H1 (cell line): ENCODE data around the gene ITGA8. TPM values are rescaled to one million over a fixed set of nuclear protein-coding genes. Genes with fewer than 3 reads are reported as not detected.

Experiments
- CTCF ChIA-PET: fragments of 300-600 bp; sonication (Branson Sonifier 250); formaldehyde crosslinking; loops from one replicate; lab custom pipeline; 2021; ENCODE audit not compliant: partially characterized antibody; lab: Charles Lee
- POLR2A ChIA-PET: fragments of 300-600 bp; sonication (Branson Sonifier 250); formaldehyde crosslinking; loops from one replicate; lab custom pipeline; 2021; ENCODE audit warnings: inconsistent platforms; ENCODE audit not compliant: partially characterized antibody; lab: Charles Lee
- DNase-seq, 2 experiments: peaks; one replicate each; pipeline versions ENCODE4 v3.0.0 to v3.0.0-alpha.2; 2010 to 2022; ENCODE audit warnings: low spot score in 2 of 2, low read depth in 1 of 2, mixed read lengths in 1 of 2
- FAIRE-seq: peaks from 2 replicates; lab custom pipeline; 2011; peaks lifted over from hg19 to GRCh38; lab: Jason Lieb, UNC
- H2AFZ ChIP-seq: 2 replicates; pipeline ENCODE4 v1.8.1; 2012; ENCODE audit warnings: low read length, inconsistent platforms
- H2AK5ac ChIP-seq: 2 replicates; pipeline ENCODE4 v1.6.1; 2013; ENCODE audit warnings: low read depth, low read length
- H2BK120ac ChIP-seq: replicated peaks from 2 replicates; pipeline ENCODE3; 2013; ENCODE audit warnings: low read depth, low read length, inconsistent platforms
- H2BK12ac ChIP-seq: 2 replicates; pipeline ENCODE4 v1.6.1; 2013; ENCODE audit warnings: low read depth, low read length
- H2BK15ac ChIP-seq: 2 replicates; pipeline ENCODE4 v1.6.1; 2013; ENCODE audit warnings: low read length
- H2BK20ac ChIP-seq: 2 replicates; pipeline ENCODE4 v1.6.1; 2013; ENCODE audit warnings: low read length
- H2BK5ac ChIP-seq: 2 replicates; pipeline ENCODE4 v1.6.1; 2013; ENCODE audit warnings: low read depth, low read length
- H3K14ac ChIP-seq: 2 replicates; pipeline ENCODE4 v1.6.1; 2013; ENCODE audit warnings: inconsistent platforms; ENCODE audit not compliant: insufficient read length
- H3K18ac ChIP-seq: 2 replicates; pipeline ENCODE4 v1.6.1; 2013; ENCODE audit warnings: low read length; ENCODE audit errors: extremely low read depth
- H3K23ac ChIP-seq: 2 replicates; pipeline ENCODE4 v1.6.1; 2013; ENCODE audit warnings: inconsistent platforms; ENCODE audit not compliant: insufficient read length
- H3K23me2 ChIP-seq: 2 replicates; pipeline ENCODE4 v1.6.1; 2013; ENCODE audit warnings: low read depth, low read length
- H3K27ac ChIP-seq: 2 replicates; pipeline ENCODE4 v1.6.1; 2011; ENCODE audit warnings: low read depth, low read length, inconsistent platforms
- H3K27me3 ChIP-seq, 4 experiments: replicated peaks in 1 of 4; 1 replicate in 1 of 4; 2 replicates in 3 of 4; pipeline versions ENCODE4 v1.6.1 to v1.8.1; 2011 to 2013; ENCODE audit warnings: low read length in 3 of 4, mild to moderate bottlenecking in 3 of 4, inconsistent platforms in 2 of 4, mixed read lengths in 2 of 4, moderate library complexity in 1 of 4; ENCODE audit not compliant: control insufficient read depth in 3 of 4, insufficient read depth in 3 of 4; ENCODE audit errors: extremely low read depth in 1 of 4
- H3K36me3 ChIP-seq, 4 experiments: 2 replicates each; pipeline versions ENCODE4 v1.6.1 to v1.8.1; 2011 to 2013; ENCODE audit warnings: mild to moderate bottlenecking in 4 of 4, low read length in 3 of 4, moderate library complexity in 2 of 4, control low read depth in 1 of 4, inconsistent platforms in 1 of 4; ENCODE audit not compliant: insufficient read depth in 4 of 4, control insufficient read depth in 2 of 4
- H3K4ac ChIP-seq: replicated peaks from 2 replicates; pipeline ENCODE3; 2013; ENCODE audit warnings: low read length, low read depth, mixed read lengths, inconsistent platforms; ENCODE audit not compliant: insufficient read length
- H3K4me1 ChIP-seq, 4 experiments: replicated peaks in 1 of 4; 1 replicate in 1 of 4; 2 replicates in 3 of 4; pipeline versions ENCODE4 v1.6.1 to v1.8.1; 2011 to 2013; ENCODE audit warnings: low read length in 3 of 4, inconsistent platforms in 2 of 4, mixed read lengths in 1 of 4; ENCODE audit not compliant: insufficient read depth in 4 of 4, control insufficient read depth in 3 of 4
- H3K4me2 ChIP-seq, 2 experiments: 2 replicates each; pipeline versions ENCODE4 v1.6.1 to v1.8.1; 2011 to 2013; ENCODE audit warnings: low read depth in 2 of 2, low read length in 2 of 2, control low read depth in 1 of 2, inconsistent platforms in 1 of 2, mild to moderate bottlenecking in 1 of 2; ENCODE audit not compliant: insufficient read depth in 1 of 2
- H3K4me3 ChIP-seq, 4 experiments: fragments of 200-600, 300-600 bp in 1 of 4; sonication (generic), shearing (Covaris generic), sonication (Bioruptor Twin) in 1 of 4; 2 replicates each; pipeline versions ENCODE4 v1.5.1 to v1.8.1; 2011 to 2016; ENCODE audit warnings: low read length in 4 of 4, low read depth in 3 of 4, control low read depth in 2 of 4, inconsistent platforms in 2 of 4, mild to moderate bottlenecking in 2 of 4, mixed read lengths in 1 of 4, moderate library complexity in 1 of 4; ENCODE audit not compliant: insufficient read depth in 2 of 4; ENCODE audit errors: extremely low read depth in 1 of 4
- H3K56ac ChIP-seq: replicated peaks from 2 replicates; pipeline ENCODE3; 2013; ENCODE audit warnings: low read depth, mild to moderate bottlenecking, mixed read lengths, low read length, inconsistent platforms; ENCODE audit not compliant: insufficient read length
- H3K79me1 ChIP-seq: 2 replicates; pipeline ENCODE4 v1.6.1; 2013; ENCODE audit warnings: low read depth, low read length, control low read depth
- H3K79me2 ChIP-seq, 2 experiments: 2 replicates each; pipeline versions ENCODE4 v1.6.1 to v1.8.1; 2012 to 2013; ENCODE audit warnings: low read length in 2 of 2, mild to moderate bottlenecking in 2 of 2, inconsistent platforms in 1 of 2; ENCODE audit not compliant: insufficient read depth in 2 of 2, control insufficient read depth in 1 of 2
- H3K9ac ChIP-seq, 4 experiments: replicated peaks in 1 of 4; 1 replicate in 1 of 4; 2 replicates in 3 of 4; pipeline versions ENCODE4 v1.6.1 to v1.8.1; 2011 to 2013; ENCODE audit warnings: low read depth in 3 of 4, low read length in 3 of 4, control low read depth in 2 of 4, mild to moderate bottlenecking in 2 of 4, moderate library complexity in 2 of 4, inconsistent platforms in 1 of 4; ENCODE audit errors: extremely low read depth in 1 of 4
- H3K9me3 ChIP-seq, 2 experiments: 2 replicates each; pipeline versions ENCODE4 v1.6.1 to v1.8.1; 2012 to 2013; ENCODE audit warnings: mild to moderate bottlenecking in 2 of 2, moderate library complexity in 2 of 2, control low read depth in 1 of 2, inconsistent platforms in 1 of 2, low read depth in 1 of 2, low read length in 1 of 2, mixed read lengths in 1 of 2; ENCODE audit not compliant: insufficient read depth in 2 of 2
- H4K20me1 ChIP-seq, 2 experiments: replicated peaks in 1 of 2; 2 replicates each; pipeline versions ENCODE3 to v1.8.1; 2011 to 2013; ENCODE audit warnings: inconsistent platforms in 2 of 2, low read length in 2 of 2, mild to moderate bottlenecking in 1 of 2; ENCODE audit not compliant: insufficient read depth in 2 of 2, control insufficient read depth in 1 of 2
- H4K5ac ChIP-seq: 2 replicates; pipeline ENCODE4 v1.6.1; 2013; ENCODE audit warnings: low read length, low read depth, mixed read lengths, inconsistent platforms; ENCODE audit not compliant: insufficient read length
- H4K8ac ChIP-seq: 2 replicates; pipeline ENCODE4 v1.8.0; 2013; ENCODE audit warnings: mild to moderate bottlenecking, moderate library complexity, low read length, inconsistent platforms; ENCODE audit not compliant: insufficient read depth; ENCODE audit errors: extremely low read depth
- H4K91ac ChIP-seq: replicated peaks from 2 replicates; pipeline ENCODE3; 2013; ENCODE audit warnings: low read length, mixed read lengths, inconsistent platforms; ENCODE audit not compliant: insufficient read length
- CHD2 ChIP-seq: IDR thresholded peaks from 2 replicates; pipeline ENCODE4 v1.6.1; 2012; ENCODE audit warnings: low read length, improper control_type of control experiment
- MAFK ChIP-seq: IDR thresholded peaks from 2 replicates; pipeline ENCODE4 v1.6.1; 2012; ENCODE audit warnings: low read depth, mild to moderate bottlenecking, improper control_type of control experiment, low read length
- POLR2AphosphoS5 ChIP-seq: IDR thresholded peaks from 2 replicates; pipeline ENCODE4 v1.6.1; 2011; ENCODE audit warnings: low read depth, low read length
- SIX5 ChIP-seq: IDR thresholded peaks from 2 replicates; pipeline ENCODE4 v1.6.1; 2011; ENCODE audit warnings: mild to moderate bottlenecking, low read depth, low read length
- WGBS, 2 experiments: shearing (Covaris generic) in 1 of 2; methylation state at CpG; one replicate each; pipeline versions ENCODE4 v1.1.6 to v1.1.7; 2013 to 2015; ENCODE audit warnings: low lambda C conversion rate in 2 of 2, mixed read lengths in 2 of 2, inconsistent platforms in 1 of 2, low coverage in 1 of 2, missing lambda C conversion rate in 1 of 2; ENCODE audit not compliant: insufficient replicate concordance in 2 of 2, insufficient coverage in 1 of 2, insufficient read length in 1 of 2; ENCODE audit errors: extremely low coverage in 1 of 2, missing lambda C conversion rate in 1 of 2; 5-methylcytosine and 5-hydroxymethylcytosine counted together
- polyA plus RNA-seq, 7 experiments: library from polyadenylated mRNA; depleted of rRNA in 3 of 7; stranded (reverse) in 5 of 7; unstranded in 2 of 7; fragments of >200 nt in 5 of 7; fragments of 200-250 nt in 2 of 7; gene quantifications; 1 replicate in 5 of 7; 2 replicates in 1 of 7; 4 replicates in 1 of 7; pipeline versions ENCODE4 v1.2.1 to v1.2.3, GENCODE V29; 2011 to 2013; ENCODE audit warnings: missing spikeins in 2 of 7, mixed read lengths in 2 of 7
- total RNA-seq: library from RNA; stranded (reverse); fragmentation: NEBNext Ultra II Directional; extraction: Animal tissue kit (Norgen Biotek cat#: 25700); gene quantifications from 2 replicates; pipeline ENCODE4 v1.2.1, GENCODE V29; 2021

ITGA8 gene
- total and polyA plus RNA-seq, 2 of the 8 experiments (the other 6 are each of a cell fraction or from before 2014, with no cell fraction given), result not detected

- Histone ChIP-seq H3K27ac (no peak overlapping the region), H3K4me2 (no peak overlapping the region), H3K9ac (no peak overlapping the region), H3K23ac (no peak overlapping the region), H2AK5ac (no peak overlapping the region), H3K4ac (no peak overlapping the region), H3K27me3 (no peaks in the 10 kb centered on the region), H3K14ac (no peak overlapping the region), H3K9me3 (no peaks in the 10 kb centered on the region), H3K4me3 (no peak overlapping the region), H2BK120ac (no peak overlapping the region), H4K20me1 (no peaks in the 10 kb centered on the region), H2BK5ac (no peak overlapping the region), H4K8ac (no peak overlapping the region), H3K18ac (no peak overlapping the region), H3K23me2 (no peaks in the 10 kb centered on the region), H3K79me2 (no peaks in the 10 kb centered on the region), H2BK20ac (no peak overlapping the region), H2BK15ac (no peak overlapping the region), H3K79me1 (no peaks in the 10 kb centered on the region), H3K36me3 (no peaks in the 10 kb centered on the region), H3K56ac (no peak overlapping the region), H3K4me1 (no peaks in the 10 kb centered on the region), H2AFZ (no peak overlapping the region), H2BK12ac (no peak overlapping the region), H4K5ac (no peak overlapping the region), H4K91ac (no peak overlapping the region)
- ChIA-PET CTCF (no interaction called here), POLR2A (no interaction called here)
- no peak for DNase-seq
- WGBS, 2 experiments, result 98% methylated on average over 2 of the region's 2 CpGs; no CpG with 5 or more reads in 1 of the 2 experiments
- no peak for TF ChIP-seq POLR2AphosphoS5
- no peak for TF ChIP-seq MAFK
- TF ChIP-seq SIX5, result no peak
- no peak for TF ChIP-seq CHD2
- FAIRE-seq, result no peak
These were observed 110.5 kb downstream of the ITGA8 start for GRCh38 chr10:15609246-15609645.
